ENCODE data around the gene CST4.

DNA sequence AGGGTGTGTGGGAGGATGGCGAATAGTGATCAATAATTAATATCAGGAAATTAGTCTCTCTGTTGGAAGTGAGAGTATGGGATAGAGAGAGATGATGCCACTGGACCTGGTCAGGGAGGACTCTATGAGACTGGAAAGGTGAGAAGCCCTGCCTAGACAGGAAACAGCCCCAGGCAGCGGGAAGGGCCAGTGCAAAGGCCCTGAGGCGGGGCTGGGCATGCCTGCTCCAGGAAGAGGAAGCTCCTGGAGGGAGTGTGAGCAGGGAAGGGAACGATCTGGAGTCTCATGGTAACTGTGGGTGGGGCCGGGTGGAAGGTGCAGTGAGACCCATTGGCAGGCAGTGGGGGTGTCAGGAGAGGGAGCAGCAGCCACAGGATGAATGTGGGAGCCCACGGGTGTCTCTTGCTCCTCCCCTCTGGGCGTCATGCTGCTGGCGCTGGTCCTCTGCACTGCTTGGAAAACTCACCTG is 49.3 kb downstream of the CST4 start:
- TF ChIP-seq, protein P1, sequence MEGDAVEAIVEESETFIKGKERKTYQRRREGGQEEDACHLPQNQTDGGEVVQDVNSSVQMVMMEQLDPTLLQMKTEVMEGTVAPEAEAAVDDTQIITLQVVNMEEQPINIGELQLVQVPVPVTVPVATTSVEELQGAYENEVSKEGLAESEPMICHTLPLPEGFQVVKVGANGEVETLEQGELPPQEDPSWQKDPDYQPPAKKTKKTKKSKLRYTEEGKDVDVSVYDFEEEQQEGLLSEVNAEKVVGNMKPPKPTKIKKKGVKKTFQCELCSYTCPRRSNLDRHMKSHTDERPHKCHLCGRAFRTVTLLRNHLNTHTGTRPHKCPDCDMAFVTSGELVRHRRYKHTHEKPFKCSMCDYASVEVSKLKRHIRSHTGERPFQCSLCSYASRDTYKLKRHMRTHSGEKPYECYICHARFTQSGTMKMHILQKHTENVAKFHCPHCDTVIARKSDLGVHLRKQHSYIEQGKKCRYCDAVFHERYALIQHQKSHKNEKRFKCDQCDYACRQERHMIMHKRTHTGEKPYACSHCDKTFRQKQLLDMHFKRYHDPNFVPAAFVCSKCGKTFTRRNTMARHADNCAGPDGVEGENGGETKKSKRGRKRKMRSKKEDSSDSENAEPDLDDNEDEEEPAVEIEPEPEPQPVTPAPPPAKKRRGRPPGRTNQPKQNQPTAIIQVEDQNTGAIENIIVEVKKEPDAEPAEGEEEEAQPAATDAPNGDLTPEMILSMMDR (conservative IDR thresholded peaks at IDR 0.05; ENCODE audit: low read depth in 2 of 2): no peak
- TF ChIP-seq EZH2 (IDR thresholded peaks at IDR 0.05; ENCODE audit: low read depth, unreplicated experiment) (no peak), POLR2AphosphoS5 (IDR thresholded peaks at IDR 0.05; ENCODE audit: low read depth) (no peak), NANOG (IDR thresholded peaks at IDR 0.05; ENCODE audit: borderline replicate concordance) (no peak), JUNB (IDR thresholded peaks at IDR 0.05; ENCODE audit: unreplicated experiment) (no peak)
- TF ChIP-seq, protein P2, sequence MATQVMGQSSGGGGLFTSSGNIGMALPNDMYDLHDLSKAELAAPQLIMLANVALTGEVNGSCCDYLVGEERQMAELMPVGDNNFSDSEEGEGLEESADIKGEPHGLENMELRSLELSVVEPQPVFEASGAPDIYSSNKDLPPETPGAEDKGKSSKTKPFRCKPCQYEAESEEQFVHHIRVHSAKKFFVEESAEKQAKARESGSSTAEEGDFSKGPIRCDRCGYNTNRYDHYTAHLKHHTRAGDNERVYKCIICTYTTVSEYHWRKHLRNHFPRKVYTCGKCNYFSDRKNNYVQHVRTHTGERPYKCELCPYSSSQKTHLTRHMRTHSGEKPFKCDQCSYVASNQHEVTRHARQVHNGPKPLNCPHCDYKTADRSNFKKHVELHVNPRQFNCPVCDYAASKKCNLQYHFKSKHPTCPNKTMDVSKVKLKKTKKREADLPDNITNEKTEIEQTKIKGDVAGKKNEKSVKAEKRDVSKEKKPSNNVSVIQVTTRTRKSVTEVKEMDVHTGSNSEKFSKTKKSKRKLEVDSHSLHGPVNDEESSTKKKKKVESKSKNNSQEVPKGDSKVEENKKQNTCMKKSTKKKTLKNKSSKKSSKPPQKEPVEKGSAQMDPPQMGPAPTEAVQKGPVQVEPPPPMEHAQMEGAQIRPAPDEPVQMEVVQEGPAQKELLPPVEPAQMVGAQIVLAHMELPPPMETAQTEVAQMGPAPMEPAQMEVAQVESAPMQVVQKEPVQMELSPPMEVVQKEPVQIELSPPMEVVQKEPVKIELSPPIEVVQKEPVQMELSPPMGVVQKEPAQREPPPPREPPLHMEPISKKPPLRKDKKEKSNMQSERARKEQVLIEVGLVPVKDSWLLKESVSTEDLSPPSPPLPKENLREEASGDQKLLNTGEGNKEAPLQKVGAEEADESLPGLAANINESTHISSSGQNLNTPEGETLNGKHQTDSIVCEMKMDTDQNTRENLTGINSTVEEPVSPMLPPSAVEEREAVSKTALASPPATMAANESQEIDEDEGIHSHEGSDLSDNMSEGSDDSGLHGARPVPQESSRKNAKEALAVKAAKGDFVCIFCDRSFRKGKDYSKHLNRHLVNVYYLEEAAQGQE (IDR thresholded peaks at IDR 0.05; ENCODE audit: unreplicated experiment): no peak

All from GM23338 (cell line).